BJ (cell line): ENCODE measurements around the gene SLC47A1. TPM values are rescaled to one million over a fixed set of nuclear protein-coding genes. Genes with fewer than 3 reads are reported as not detected.
A peak's percentile ranks its signal among the peaks of the same experiment; 100 is the strongest.
"Not testable (repeated sequence)": the region's sequence is repeated elsewhere in the genome, so short reads cannot be mapped to it uniquely, and the experiment has no call there.

Source experiments
- CTCF ChIA-PET: fragments of 350-600 bp; formaldehyde crosslinking; extraction: SDS; loops from one replicate; lab custom pipeline; 2021; ENCODE audit warnings: antibody characterized with exemption, inconsistent platforms; lab: Yijun Ruan, JAX
- POLR2A ChIA-PET: fragments of 300-600 bp; sonication (Branson Sonifier 250); formaldehyde crosslinking; extraction: SDS; loops from one replicate; lab custom pipeline; 2021; ENCODE audit warnings: antibody characterized with exemption; lab: Charles Lee
- DNase-seq: peaks from one replicate; pipeline ENCODE4 v3.0.0-alpha.2; 2011; ENCODE audit warnings: low read depth
- H3K27me3 ChIP-seq: 2 replicates; pipeline ENCODE4 v1.6.0; 2011; ENCODE audit warnings: low read length; ENCODE audit not compliant: control insufficient read depth, insufficient read depth
- H3K36me3 ChIP-seq: 2 replicates; pipeline ENCODE4 v1.5.1; 2011; ENCODE audit warnings: low read length; ENCODE audit not compliant: control insufficient read depth, insufficient read depth
- H3K4me3 ChIP-seq: 2 replicates; pipeline ENCODE4 v1.5.1; 2011; ENCODE audit warnings: low read depth, mild to moderate bottlenecking, control low read depth, low read length
- polyA plus RNA-seq: library from polyadenylated mRNA; depleted of rRNA; stranded (reverse); fragments of >200 nt; gene quantifications from 2 replicates; pipeline ENCODE4 v1.2.3, GENCODE V29; 2011
- TF ChIP-seq, protein P1 (sequence below): IDR thresholded peaks from 2 replicates; pipeline ENCODE4 v1.5.1; 2011; ENCODE audit warnings: low read depth, mild to moderate bottlenecking, control low read depth, inconsistent platforms, low read length, moderate library complexity; ENCODE audit not compliant: insufficient read depth

Gene SLC47A1
- polyA plus RNA-seq, 1 experiment = 0.22 TPM

DNA sequence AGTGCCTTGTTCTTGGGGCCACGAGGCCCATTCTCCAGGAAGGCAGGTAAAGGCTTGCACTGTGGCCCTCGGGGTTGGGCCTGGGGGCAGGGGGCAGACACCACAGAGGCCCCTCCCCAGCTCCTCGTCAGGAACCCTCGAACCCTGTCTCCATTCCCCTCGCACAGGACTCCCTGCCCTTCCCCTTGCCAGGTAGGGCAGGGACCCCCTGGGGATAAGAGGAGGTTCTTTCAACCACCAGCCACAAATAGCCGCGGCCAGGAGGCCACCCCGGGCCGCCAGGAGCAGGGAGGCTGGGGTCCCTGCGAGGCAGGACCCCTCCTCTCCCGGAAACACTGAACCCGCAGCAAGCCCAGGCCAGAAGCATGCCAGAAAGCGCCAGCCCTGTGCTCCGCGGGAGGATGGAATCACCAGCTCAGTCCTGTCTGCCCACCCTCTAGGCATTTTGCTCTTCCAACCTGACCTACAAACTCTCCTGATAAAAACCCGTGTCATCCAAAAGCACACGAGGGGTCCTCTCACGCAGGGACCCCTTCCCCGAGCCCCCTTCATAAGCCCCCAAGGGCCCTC, 45.6 kb downstream of the SLC47A1 start:
- Histone ChIP-seq H3K36me3 (no peaks in the 10 kb centered on the region), H3K4me3 (no peak overlapping the region), H3K27me3 (peaks cover 22% of the 10 kb centered on the region)
- POLR2A ChIA-PET = no interaction called here
- no peak for DNase-seq
- CTCF ChIA-PET = no interaction called here
- TF ChIP-seq, protein P1, sequence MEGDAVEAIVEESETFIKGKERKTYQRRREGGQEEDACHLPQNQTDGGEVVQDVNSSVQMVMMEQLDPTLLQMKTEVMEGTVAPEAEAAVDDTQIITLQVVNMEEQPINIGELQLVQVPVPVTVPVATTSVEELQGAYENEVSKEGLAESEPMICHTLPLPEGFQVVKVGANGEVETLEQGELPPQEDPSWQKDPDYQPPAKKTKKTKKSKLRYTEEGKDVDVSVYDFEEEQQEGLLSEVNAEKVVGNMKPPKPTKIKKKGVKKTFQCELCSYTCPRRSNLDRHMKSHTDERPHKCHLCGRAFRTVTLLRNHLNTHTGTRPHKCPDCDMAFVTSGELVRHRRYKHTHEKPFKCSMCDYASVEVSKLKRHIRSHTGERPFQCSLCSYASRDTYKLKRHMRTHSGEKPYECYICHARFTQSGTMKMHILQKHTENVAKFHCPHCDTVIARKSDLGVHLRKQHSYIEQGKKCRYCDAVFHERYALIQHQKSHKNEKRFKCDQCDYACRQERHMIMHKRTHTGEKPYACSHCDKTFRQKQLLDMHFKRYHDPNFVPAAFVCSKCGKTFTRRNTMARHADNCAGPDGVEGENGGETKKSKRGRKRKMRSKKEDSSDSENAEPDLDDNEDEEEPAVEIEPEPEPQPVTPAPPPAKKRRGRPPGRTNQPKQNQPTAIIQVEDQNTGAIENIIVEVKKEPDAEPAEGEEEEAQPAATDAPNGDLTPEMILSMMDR = no peak

DNA sequence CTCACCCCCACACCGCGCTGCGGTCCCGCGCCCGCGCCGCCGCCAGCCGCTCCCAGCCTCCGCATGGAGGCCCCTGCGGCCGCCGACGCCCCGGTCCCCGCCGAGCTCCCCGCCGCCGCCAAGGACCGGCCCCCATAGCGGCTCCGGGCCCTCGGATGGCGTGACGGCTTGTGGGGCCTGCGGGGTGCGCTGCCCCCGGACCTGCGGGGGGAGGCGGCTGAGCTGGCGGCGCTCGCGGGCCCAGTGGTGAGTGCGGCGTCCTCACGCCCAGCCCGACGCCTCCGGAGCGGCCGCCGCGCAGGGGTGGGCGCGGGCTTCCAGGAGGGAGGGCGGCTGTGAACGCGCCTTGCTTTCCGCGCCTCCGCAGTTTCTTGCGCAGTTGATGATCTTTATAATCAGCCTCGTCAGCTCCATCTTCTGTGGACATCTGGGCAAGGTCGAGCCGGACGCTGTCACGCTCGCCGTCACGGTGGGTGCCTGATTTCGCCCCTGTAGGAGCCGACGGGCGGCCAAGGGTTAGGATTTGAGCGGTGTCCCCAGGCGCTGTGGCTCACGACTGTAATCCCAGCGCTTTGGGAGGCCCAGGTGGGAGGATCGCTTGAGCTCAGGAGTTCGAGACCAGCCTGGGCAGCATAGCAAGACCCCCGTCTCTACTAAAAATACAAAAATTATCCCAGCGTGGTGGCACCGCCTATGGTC, 46.4 kb downstream of the SLC47A1 start:
- H3K4me3 ChIP-seq = peak overlapping the region; percentile 19
- TF ChIP-seq, protein P1 = no peak
- no peaks in the 10 kb centered on the region for H3K36me3 ChIP-seq
- H3K27me3 ChIP-seq = peaks cover 22% of the 10 kb centered on the region
- ChIA-PET POLR2A (no interaction called here), CTCF (no interaction called here)
- no peak for DNase-seq

DNA sequence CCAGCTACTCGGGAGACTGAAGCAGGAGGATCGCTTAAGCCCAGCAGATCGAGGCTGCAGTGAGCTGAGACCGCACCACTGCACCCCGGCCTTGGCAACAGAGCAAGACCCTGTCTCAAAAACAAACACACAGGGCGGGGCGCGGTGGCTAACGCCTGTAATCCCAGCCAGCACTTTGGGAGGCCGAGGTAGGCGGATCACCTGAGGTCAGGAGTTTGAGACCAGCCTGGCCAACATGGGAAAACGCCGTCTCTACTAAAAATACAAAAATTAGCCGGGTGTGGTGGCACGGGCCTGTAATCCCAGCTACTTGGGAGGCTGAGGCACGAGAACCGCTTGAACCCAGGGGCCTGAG, 46.9 kb downstream of the SLC47A1 start:
- CTCF ChIA-PET, POLR2A ChIA-PET, H3K4me3 ChIP-seq, H3K36me3 ChIP-seq, DNase-seq: not testable (repeated sequence)
- peaks cover 22% of the 10 kb centered on the region for H3K27me3 ChIP-seq

DNA sequence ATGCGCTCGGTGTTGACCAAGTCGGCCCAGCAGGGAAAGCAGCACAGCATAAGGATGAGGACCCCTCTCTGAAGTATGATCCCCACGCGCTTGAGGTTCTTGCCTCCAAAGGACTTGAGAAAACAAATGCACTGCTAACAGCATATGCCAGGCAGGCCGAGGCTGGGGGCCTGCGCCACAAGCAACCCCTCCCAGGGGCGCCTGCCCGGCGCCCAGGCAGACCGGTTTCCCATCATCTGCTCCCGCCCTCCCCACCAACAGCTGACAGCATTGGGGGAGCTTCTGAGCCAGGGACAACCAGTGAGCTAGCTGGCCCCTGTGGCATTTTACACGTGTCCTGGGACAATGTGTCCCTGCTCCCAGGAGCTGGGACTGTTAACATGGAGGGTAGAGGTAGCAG, 48.5 kb downstream of the SLC47A1 start:
- H3K36me3 ChIP-seq, POLR2A ChIA-PET, H3K4me3 ChIP-seq, DNase-seq, CTCF ChIA-PET: not testable (repeated sequence)
- peaks cover 22% of the 10 kb centered on the region for H3K27me3 ChIP-seq

DNA sequence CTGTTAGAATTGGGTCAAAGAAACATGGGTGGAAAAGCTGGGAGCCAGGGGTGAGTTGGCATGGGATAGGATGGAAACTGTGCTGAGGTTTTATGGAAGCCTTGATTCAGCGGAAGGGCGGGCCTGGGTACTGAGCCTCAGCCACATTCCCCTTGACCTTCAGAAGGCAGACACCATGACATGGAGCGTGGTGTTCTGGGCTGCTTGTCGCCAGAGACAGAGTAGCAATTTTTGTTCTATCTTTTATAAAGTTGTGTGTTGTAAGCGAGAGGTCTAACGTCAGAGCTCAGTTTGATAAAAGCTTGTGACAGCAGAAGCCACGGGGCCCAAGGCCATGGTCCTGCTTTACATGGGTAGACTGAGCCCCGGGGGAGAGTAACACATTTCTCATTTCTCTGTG, 50.2 kb downstream of the SLC47A1 start:
- ChIA-PET POLR2A (no interaction called here), CTCF (interaction anchor here (1.1 kb wide), 1 partner anchor 182 kb away, joined by 5 read pairs; no protein-coding TSS in a partner anchor)
- no peak for DNase-seq
- no peaks in the 10 kb centered on the region for H3K36me3 ChIP-seq
- TF ChIP-seq, protein P1 = no peak
- H3K4me3 ChIP-seq = no peak overlapping the region
- peaks cover 17% of the 10 kb centered on the region for H3K27me3 ChIP-seq

DNA sequence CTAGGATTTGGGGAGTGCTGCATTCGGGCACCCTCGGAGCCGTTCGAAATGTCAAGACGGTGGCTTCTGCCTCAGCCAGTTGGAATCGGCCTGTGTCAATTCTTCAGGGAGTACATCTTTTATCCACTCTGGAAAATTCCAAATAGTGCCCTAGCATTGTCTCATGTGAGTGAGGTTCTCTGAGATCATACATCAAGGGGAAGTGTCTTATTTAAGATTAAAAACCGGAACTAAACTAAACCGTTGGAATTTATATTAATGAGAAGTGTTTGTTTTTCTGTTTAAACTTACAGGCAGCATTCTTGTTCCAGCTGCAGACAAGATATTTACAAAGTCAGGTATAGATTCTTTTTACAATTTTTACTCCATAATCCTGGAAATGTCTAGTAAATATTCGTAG, 56.8 kb downstream of the SLC47A1 start:
- ChIA-PET POLR2A (no interaction called here), CTCF (no interaction called here)
- no peaks in the 10 kb centered on the region for H3K36me3 ChIP-seq
- H3K27me3 ChIP-seq = no peaks in the 10 kb centered on the region; the same call in 1 of the 2 replicates
- H3K4me3 ChIP-seq = no peak overlapping the region
- no peak for DNase-seq
- TF ChIP-seq, protein P1 = no peak
